Bronchial epithelial cell (primary cell): ENCODE results near the gene NEMP2. TPM values are rescaled to one million over a fixed set of nuclear protein-coding genes. Genes with fewer than 3 reads are reported as not detected.
A peak's percentile ranks its signal among the peaks of the same experiment; 100 is the strongest.

Experiments used
- DNase-seq: peaks from one replicate; pipeline ENCODE4 v3.0.0-alpha.2; 2010; ENCODE audit warnings: low read depth
- FAIRE-seq: peaks from 2 replicates; lab custom pipeline; 2011; peaks lifted over from hg19 to GRCh38; lab: Jason Lieb, UNC
- H3K27me3 ChIP-seq: 2 replicates; pipeline ENCODE4 v1.5.1; 2011; ENCODE audit warnings: low read length; ENCODE audit not compliant: control insufficient read depth, insufficient read depth
- H3K36me3 ChIP-seq: 2 replicates; pipeline ENCODE4 v1.5.1; 2011; ENCODE audit warnings: low read length; ENCODE audit not compliant: control insufficient read depth, insufficient read depth
- H3K4me3 ChIP-seq: 2 replicates; pipeline ENCODE4 v1.5.1; 2011; ENCODE audit warnings: mild to moderate bottlenecking, low read depth, low read length, control low read depth
- total RNA-seq: library from RNA; depleted of rRNA; stranded (reverse); fragments of >200 nt; gene quantifications from 2 replicates; pipeline ENCODE4 v1.2.1, GENCODE V29; 2014
- TF ChIP-seq, protein P1 (sequence below): IDR thresholded peaks from 2 replicates; pipeline ENCODE4 v1.5.1; 2011; ENCODE audit warnings: mild to moderate bottlenecking, moderate library complexity, low read length, control low read depth, inconsistent platforms; ENCODE audit not compliant: insufficient read depth, severe bottlenecking

NEMP2 gene
- total RNA-seq, 1 donor from 2014 or later: 1.8 TPM

DNA sequence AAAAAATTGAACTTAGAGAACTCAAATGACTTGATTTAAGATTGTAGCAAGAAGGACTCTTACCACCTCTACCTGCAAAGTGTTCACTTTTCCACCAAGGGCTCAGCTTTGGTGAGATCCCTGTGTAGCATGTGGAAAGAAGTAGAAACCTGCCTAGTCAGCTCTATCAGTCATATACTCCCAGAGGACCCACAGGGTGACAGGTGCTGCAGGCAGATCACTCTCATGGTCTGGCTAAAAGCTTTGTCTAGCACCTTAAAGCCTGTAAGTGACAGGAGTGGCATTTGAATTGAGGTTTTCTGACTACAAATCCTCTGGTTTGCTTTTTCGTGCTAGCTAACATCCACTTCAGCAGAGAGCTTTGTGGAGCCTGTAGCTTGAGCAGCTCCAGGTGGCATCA is 18.7 kb upstream of the NEMP2 start:
- no peaks in the 10 kb centered on the region for H3K27me3 ChIP-seq
- TF ChIP-seq, protein P1, sequence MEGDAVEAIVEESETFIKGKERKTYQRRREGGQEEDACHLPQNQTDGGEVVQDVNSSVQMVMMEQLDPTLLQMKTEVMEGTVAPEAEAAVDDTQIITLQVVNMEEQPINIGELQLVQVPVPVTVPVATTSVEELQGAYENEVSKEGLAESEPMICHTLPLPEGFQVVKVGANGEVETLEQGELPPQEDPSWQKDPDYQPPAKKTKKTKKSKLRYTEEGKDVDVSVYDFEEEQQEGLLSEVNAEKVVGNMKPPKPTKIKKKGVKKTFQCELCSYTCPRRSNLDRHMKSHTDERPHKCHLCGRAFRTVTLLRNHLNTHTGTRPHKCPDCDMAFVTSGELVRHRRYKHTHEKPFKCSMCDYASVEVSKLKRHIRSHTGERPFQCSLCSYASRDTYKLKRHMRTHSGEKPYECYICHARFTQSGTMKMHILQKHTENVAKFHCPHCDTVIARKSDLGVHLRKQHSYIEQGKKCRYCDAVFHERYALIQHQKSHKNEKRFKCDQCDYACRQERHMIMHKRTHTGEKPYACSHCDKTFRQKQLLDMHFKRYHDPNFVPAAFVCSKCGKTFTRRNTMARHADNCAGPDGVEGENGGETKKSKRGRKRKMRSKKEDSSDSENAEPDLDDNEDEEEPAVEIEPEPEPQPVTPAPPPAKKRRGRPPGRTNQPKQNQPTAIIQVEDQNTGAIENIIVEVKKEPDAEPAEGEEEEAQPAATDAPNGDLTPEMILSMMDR: no peak
- no peak overlapping the region for H3K4me3 ChIP-seq
- FAIRE-seq (peak; percentile 62), DNase-seq (no peak)
- H3K36me3 ChIP-seq: no peaks in the 10 kb centered on the region

DNA sequence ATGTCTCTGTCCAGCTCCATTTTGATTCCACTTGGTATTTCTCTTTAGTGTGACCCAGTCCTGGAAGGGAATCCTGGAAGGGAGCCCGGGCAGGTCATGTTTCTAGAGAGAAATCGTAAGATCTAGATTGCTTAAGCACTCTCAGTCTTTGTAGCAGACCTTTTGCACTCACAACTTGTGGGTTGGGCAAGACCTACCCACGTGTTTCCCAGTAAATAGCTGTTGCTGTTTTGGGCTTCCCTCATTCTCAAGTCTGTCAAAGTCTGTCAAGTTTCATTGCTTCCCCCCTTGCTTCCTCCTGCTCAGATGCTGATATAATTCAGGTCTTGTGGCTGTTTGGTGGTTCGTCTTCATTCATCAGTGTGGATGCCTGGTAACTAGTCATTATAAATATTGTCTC is 17.4 kb upstream of the NEMP2 start:
- no peak overlapping the region for H3K4me3 ChIP-seq
- H3K27me3 ChIP-seq: no peaks in the 10 kb centered on the region
- H3K36me3 ChIP-seq: no peaks in the 10 kb centered on the region
- no peak for DNase-seq
- TF ChIP-seq, protein P1: no peak
- no peak for FAIRE-seq

DNA sequence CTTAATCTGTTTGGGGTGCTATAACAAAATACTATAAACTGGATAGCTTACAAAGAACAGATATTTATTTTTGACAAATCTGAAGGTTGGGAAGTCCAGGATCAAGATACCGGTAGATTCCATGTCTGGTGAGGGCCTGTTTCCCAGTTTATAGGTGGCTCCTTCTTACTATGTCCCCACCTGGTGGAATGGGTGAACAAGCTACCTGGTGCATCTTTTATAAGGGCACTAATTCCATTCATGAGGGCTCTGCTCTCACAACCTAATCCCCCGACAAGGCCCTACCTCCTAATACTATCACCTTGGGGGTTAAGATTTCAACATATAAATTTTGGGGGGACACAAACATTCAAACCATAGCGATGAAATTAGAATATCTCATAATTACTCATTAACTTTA is 15.6 kb upstream of the NEMP2 start:
- no peaks in the 10 kb centered on the region for H3K36me3 ChIP-seq
- no peak overlapping the region for H3K4me3 ChIP-seq
- TF ChIP-seq, protein P1: no peak
- H3K27me3 ChIP-seq: no peaks in the 10 kb centered on the region
- FAIRE-seq: no peak
- no peak for DNase-seq

DNA sequence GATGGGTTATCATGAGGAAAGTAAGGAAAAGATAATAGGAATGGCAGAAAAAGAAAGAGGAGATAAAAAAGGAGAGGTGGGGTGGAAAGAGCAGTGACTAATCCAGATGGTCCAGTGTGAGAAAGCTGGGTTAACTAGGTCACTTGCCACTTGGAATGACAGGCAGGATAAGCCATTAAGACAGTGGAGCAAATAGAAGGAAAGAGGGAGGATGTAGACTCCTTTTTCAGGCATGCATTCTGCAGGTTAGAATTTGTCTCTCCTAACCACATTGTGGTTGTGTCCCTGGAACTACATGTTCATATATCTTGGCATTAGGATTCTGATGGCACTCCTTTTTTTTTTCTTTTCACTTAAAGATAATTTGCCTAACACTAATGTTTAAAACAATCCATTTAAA is 13.4 kb upstream of the NEMP2 start:
- Histone ChIP-seq H3K36me3 (no peaks in the 10 kb centered on the region), H3K4me3 (no peak overlapping the region), H3K27me3 (no peaks in the 10 kb centered on the region)
- FAIRE-seq (no peak), DNase-seq (peak; percentile 71)
- TF ChIP-seq, protein P1: no peak

DNA sequence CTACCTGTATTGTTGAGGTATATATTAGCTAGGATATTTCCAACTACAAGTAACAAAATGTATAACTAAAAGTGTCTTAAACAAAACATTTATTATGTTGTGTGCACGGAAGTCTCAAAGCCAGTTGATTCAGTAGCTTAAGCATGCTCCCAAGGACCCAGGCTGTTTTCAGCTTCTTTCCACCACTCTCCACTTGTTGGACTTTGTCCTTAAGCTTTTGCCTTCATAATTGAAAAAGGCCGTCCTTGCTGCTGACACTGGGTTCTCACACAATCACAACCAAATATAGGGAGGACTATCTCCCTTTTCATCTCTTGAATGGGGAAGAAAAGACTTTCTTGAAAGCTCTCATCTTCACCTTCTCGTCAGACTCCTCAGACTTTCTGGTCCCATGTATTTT is 12.2 kb upstream of the NEMP2 start:
- DNase-seq: no peak
- TF ChIP-seq, protein P1: no peak
- H3K4me3 ChIP-seq: no peak overlapping the region
- no peaks in the 10 kb centered on the region for H3K27me3 ChIP-seq
- FAIRE-seq: no peak
- H3K36me3 ChIP-seq: no peaks in the 10 kb centered on the region
